ENCODE measurements around the gene SMARCA2. TPM values are rescaled to one million over a fixed set of nuclear protein-coding genes. Genes with fewer than 3 reads are reported as not detected.

Gene SMARCA2
- polyA plus RNA-seq, 2 of the 4 experiments (the other 2 are of a cell fraction): 28.7 to 33.0 TPM

DNA sequence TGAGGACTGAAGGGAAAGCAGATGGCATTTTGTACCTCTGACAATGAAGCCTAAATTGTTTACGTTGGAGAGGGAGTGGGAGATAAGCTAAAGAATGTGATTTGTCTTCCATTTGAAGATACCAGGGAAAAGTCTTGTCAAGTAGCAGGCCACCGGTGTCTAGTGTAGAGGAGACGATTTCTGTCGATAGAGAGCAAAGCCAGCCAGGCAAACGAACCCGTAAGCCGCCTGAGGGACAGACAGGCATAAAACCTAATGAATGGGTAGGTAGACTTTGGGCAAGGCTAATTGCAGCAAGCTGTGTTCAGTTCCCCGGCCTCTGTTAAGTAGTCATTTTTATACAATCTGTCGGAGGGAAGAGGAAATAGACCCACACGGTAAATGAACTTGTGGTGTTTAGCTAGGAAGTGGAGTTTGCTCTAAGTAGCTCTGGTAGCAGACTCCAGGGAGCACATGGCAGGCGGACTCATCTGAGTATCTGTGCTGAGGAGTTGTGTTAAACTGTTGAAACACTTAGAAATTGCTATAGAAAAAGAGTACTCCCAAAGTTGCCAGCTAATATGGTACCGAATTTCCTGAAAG lies 28.8 kb downstream of the SMARCA2 start:
- ChIA-PET CTCF (interaction anchor here (1.3 kb wide), 1 partner anchor 45 kb away, joined by 4 read pairs; no protein-coding TSS in a partner anchor), POLR2A (no interaction called here)
- FAIRE-seq: no peak
- Histone ChIP-seq H3K4me3 (no peak overlapping the region), H3K27ac (no peak overlapping the region), H3K9me3 (no peaks in the 10 kb centered on the region), H3K4me2 (no peak overlapping the region), H3K4me1 (no peaks in the 10 kb centered on the region)
- DNase-seq (ENCODE audit: low read depth in 1 of 2, low spot score in 1 of 2): no peak
- TF ChIP-seq, protein P1, sequence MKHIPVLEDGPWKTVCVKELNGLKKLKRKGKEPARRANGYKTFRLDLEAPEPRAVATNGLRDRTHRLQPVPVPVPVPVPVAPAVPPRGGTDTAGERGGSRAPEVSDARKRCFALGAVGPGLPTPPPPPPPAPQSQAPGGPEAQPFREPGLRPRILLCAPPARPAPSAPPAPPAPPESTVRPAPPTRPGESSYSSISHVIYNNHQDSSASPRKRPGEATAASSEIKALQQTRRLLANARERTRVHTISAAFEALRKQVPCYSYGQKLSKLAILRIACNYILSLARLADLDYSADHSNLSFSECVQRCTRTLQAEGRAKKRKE (CRISPR knock-in tag; IDR thresholded peaks at IDR 0.05; ENCODE audit: low read depth): no peak
- TF ChIP-seq ZC3H11A (IDR thresholded peaks at IDR 0.05): no peak
- no peak for TF ChIP-seq CEBPB (IDR thresholded peaks at IDR 0.05)
- no peak for TF ChIP-seq FOSL2 (IDR thresholded peaks at IDR 0.05)
- no peak for TF ChIP-seq FOSL2 (CRISPR knock-in tag; IDR thresholded peaks at IDR 0.05)
- no peak for TF ChIP-seq RAD21 (conservative IDR thresholded peaks at IDR 0.05 in 1 of 2, IDR thresholded peaks at IDR 0.05 in 1 of 2)
- TF ChIP-seq JUNB (IDR thresholded peaks at IDR 0.05): no peak
- TF ChIP-seq KDM5A (IDR thresholded peaks at IDR 0.05): no peak
- TF ChIP-seq, protein P2, sequence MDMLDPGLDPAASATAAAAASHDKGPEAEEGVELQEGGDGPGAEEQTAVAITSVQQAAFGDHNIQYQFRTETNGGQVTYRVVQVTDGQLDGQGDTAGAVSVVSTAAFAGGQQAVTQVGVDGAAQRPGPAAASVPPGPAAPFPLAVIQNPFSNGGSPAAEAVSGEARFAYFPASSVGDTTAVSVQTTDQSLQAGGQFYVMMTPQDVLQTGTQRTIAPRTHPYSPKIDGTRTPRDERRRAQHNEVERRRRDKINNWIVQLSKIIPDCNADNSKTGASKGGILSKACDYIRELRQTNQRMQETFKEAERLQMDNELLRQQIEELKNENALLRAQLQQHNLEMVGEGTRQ (IDR thresholded peaks at IDR 0.05): no peak
- TF ChIP-seq KDM1A (IDR thresholded peaks at IDR 0.05; ENCODE audit: low read depth): no peak
- TF ChIP-seq EHF (CRISPR knock-in tag; IDR thresholded peaks at IDR 0.05): no peak
- TF ChIP-seq CHD4 (IDR thresholded peaks at IDR 0.05; ENCODE audit: borderline replicate concordance): no peak
- no peak for TF ChIP-seq BHLHE40 (IDR thresholded peaks at IDR 0.05; ENCODE audit: low read depth, low read length)
- TF ChIP-seq, protein P3, sequence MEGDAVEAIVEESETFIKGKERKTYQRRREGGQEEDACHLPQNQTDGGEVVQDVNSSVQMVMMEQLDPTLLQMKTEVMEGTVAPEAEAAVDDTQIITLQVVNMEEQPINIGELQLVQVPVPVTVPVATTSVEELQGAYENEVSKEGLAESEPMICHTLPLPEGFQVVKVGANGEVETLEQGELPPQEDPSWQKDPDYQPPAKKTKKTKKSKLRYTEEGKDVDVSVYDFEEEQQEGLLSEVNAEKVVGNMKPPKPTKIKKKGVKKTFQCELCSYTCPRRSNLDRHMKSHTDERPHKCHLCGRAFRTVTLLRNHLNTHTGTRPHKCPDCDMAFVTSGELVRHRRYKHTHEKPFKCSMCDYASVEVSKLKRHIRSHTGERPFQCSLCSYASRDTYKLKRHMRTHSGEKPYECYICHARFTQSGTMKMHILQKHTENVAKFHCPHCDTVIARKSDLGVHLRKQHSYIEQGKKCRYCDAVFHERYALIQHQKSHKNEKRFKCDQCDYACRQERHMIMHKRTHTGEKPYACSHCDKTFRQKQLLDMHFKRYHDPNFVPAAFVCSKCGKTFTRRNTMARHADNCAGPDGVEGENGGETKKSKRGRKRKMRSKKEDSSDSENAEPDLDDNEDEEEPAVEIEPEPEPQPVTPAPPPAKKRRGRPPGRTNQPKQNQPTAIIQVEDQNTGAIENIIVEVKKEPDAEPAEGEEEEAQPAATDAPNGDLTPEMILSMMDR (IDR thresholded peaks at IDR 0.05): no peak
- TF ChIP-seq HDAC2 (IDR thresholded peaks at IDR 0.05): no peak
- WGBS (ENCODE audit: missing lambda C conversion rate): 93% methylated on average over 12 of the region's 12 CpGs
- ATAC-seq: no peak

DNA sequence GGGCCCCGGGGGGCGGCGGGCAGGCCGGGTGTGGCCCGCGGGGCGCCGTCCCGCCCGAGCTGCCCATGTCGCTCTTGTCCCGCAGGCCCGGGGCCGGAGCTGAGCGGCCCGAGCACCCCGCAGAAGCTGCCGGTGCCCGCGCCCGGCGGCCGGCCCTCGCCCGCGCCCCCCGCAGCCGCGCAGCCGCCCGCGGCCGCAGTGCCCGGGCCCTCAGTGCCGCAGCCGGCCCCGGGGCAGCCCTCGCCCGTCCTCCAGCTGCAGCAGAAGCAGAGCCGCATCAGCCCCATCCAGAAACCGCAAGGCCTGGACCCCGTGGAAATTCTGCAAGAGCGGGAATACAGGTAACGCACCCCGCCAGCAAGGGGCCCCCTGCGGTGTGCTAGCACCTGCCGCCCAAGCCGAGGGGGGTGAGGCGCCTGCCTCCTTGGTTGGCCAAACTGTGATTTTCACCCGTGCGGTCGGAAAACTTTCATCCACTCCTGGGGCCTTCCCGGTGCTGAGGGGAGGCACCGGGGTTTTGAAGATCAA lies 32.1 kb downstream of the SMARCA2 start:
- TF ChIP-seq FOSL2 (IDR thresholded peaks at IDR 0.05) (no peak), FOSL2 (CRISPR knock-in tag; IDR thresholded peaks at IDR 0.05) (no peak), EHF (CRISPR knock-in tag; IDR thresholded peaks at IDR 0.05) (no peak), HOXA7 (CRISPR knock-in tag; IDR thresholded peaks at IDR 0.05) (no peak)
- H3K4me2 ChIP-seq: no peak overlapping the region
- CTCF ChIA-PET: no interaction called here
- no peak overlapping the region for H3K27ac ChIP-seq
- WGBS (ENCODE audit: missing lambda C conversion rate): 93% methylated on average over 18 of the region's 54 CpGs
- DNase-seq (ENCODE audit: low read depth in 1 of 2, low spot score in 1 of 2): no peak
- no peak overlapping the region for H3K4me3 ChIP-seq
- no peak for ATAC-seq
- POLR2A ChIA-PET: no interaction called here
- FAIRE-seq: no peak
- H3K4me1 ChIP-seq: no peaks in the 10 kb centered on the region
- no peaks in the 10 kb centered on the region for H3K9me3 ChIP-seq

DNA sequence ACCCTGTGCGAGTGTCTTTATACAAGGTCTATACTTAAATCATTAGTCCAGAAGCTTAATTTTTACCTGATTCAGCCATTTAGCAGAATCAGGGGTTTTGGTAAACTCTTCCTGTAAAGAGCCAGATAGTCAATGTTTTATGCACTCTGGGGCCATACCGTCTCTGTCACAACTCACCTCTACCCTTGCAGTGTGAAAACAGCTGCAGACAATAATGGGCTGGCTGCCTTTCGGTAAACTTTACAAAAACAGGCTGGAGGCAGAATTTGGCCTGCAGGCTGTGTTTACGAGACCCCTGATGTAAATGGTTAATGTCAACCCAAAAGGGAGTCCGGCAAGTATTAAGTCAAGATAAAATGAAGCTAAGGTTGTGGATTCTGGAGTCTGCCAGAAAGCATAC lies 32.8 kb downstream of the SMARCA2 start:
- CTCF ChIA-PET: interaction anchor here (1.9 kb wide), 1 partner anchor 15 kb away, joined by 7 read pairs; no protein-coding TSS in a partner anchor
- 95% methylated on average over 5 of the region's 5 CpGs for WGBS (ENCODE audit: missing lambda C conversion rate)
- ATAC-seq: no peak

DNA sequence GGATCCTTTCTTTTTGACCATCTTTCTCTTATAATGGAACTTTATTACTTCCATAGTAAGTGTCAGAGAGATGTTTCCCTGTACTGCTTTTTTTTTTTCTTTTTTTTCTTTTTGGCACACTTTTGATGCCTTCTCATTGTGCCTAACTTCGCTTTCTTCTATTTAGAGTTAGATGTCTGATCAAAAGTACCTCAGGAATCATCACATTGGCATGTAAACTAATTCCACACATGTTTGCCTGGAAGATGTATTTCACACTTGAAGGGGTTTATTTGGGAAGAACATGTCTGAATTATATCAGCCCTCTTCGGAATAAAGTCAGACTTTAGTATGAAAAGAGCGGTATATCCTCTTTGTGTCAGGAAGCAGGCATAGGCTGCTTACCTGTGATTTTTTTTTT lies 35.1 kb downstream of the SMARCA2 start:
- Histone ChIP-seq H3K4me2 (no peak overlapping the region), H3K27ac (no peak overlapping the region), H3K9me3 (no peaks in the 10 kb centered on the region), H3K4me1 (no peaks in the 10 kb centered on the region), H3K4me3 (no peak overlapping the region)
- ATAC-seq (no peak), DNase-seq (ENCODE audit: low read depth in 1 of 2, low spot score in 1 of 2) (no peak), FAIRE-seq (no peak)
- ChIA-PET POLR2A (no interaction called here), CTCF (interaction anchor here (0.7 kb wide), 1 partner anchor 63 kb away, joined by 3 read pairs; no protein-coding TSS in a partner anchor)
- WGBS (ENCODE audit: missing lambda C conversion rate): 94% methylated on average over 3 of the region's 3 CpGs
- TF ChIP-seq, protein P4, sequence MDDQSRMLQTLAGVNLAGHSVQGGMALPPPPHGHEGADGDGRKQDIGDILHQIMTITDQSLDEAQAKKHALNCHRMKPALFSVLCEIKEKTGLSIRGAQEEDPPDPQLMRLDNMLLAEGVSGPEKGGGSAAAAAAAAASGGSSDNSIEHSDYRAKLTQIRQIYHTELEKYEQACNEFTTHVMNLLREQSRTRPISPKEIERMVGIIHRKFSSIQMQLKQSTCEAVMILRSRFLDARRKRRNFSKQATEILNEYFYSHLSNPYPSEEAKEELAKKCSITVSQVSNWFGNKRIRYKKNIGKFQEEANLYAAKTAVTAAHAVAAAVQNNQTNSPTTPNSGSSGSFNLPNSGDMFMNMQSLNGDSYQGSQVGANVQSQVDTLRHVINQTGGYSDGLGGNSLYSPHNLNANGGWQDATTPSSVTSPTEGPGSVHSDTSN (IDR thresholded peaks at IDR 0.05): no peak
- TF ChIP-seq MYC (IDR thresholded peaks at IDR 0.05; ENCODE audit: borderline replicate concordance, low read length): no peak
- TF ChIP-seq FOSB (CRISPR knock-in tag; IDR thresholded peaks at IDR 0.05): no peak
- no peak for TF ChIP-seq MAZ (IDR thresholded peaks at IDR 0.05; ENCODE audit: borderline replicate concordance, low read depth, low read length)
- no peak for TF ChIP-seq TFCP2L1 (CRISPR knock-in tag; IDR thresholded peaks at IDR 0.05)
- TF ChIP-seq RARB (CRISPR knock-in tag; IDR thresholded peaks at IDR 0.05): no peak
- TF ChIP-seq ZFP36 (IDR thresholded peaks at IDR 0.05; ENCODE audit: borderline replicate concordance, partially characterized antibody): no peak
- no peak for TF ChIP-seq EHF (CRISPR knock-in tag; IDR thresholded peaks at IDR 0.05)
- TF ChIP-seq RNF2 (IDR thresholded peaks at IDR 0.05; ENCODE audit: borderline replicate concordance, low read depth): no peak
- TF ChIP-seq RCOR1 (IDR thresholded peaks at IDR 0.05; ENCODE audit: low read depth, low read length): no peak

More for the DNA sequence above, 32.8 kb downstream of the SMARCA2 start:
- Histone ChIP-seq H3K9me3 (no peaks in the 10 kb centered on the region), H3K4me1 (no peaks in the 10 kb centered on the region), H3K27ac (no peak overlapping the region), H3K4me3 (no peak overlapping the region), H3K4me2 (no peak overlapping the region)
- TF ChIP-seq HOXA7 (CRISPR knock-in tag; IDR thresholded peaks at IDR 0.05): no peak
- no peak for DNase-seq (ENCODE audit: low read depth in 1 of 2, low spot score in 1 of 2)
- no peak for FAIRE-seq
- POLR2A ChIA-PET: no interaction called here

Measured in A549 (cell line).